Measurements from ENCODE around the gene CFAP161.

CFAP161 gene

DNA sequence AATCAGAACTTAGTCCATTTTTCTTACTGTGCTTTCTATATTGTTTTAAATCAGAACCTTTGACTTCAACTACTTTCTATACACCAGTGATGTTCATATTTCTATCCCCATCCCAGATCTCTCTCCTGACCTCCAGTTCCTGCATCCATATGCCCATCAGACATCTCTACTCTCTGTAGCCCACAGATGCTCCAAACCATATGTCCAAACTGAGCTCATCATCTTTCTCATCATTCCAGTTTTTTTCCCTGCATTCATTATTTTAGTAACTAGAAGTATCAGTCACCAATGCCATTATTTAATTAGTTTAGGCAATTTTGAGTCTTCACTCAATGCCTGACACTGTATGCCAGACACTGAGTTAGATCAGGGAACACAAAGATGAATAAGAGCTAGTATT, 37.2 kb downstream of the CFAP161 start:
- Histone ChIP-seq H3K4me3 (ENCODE audit: low read depth, low read length) (no peak overlapping the region), H3K9me3 (ENCODE audit: control insufficient read depth, insufficient read depth, low read depth, low read length) (no peaks in the 10 kb centered on the region), H3K4me1 (ENCODE audit: control insufficient read depth, insufficient read depth, low read length) (no peaks in the 10 kb centered on the region), H3K27ac (ENCODE audit: extremely low read depth, low read depth, low read length) (no peak overlapping the region), H3K36me3 (ENCODE audit: control insufficient read depth in 2 of 2, insufficient read depth in 1 of 2, low read length in 2 of 2) (no peaks in the 10 kb centered on the region)
- ChIA-PET POLR2A (no interaction called here), CTCF (interaction anchor here (5.6 kb wide), 1 partner anchor 95 kb away, joined by 31 read pairs; no protein-coding TSS in a partner anchor)
- TF ChIP-seq ZNF426 (tag by site-specific recombination; IDR thresholded peaks at IDR 0.05) (no peak), YY1 (tag by site-specific recombination; IDR thresholded peaks at IDR 0.05) (no peak), ZNF768 (tag by site-specific recombination; IDR thresholded peaks at IDR 0.05) (no peak), ZNF449 (tag by site-specific recombination; IDR thresholded peaks at IDR 0.05) (no peak), ZNF488 (tag by site-specific recombination; IDR thresholded peaks at IDR 0.05) (no peak), ZNF274 (IDR thresholded peaks at IDR 0.05; ENCODE audit: low read length) (no peak), ZNF274 (tag by site-specific recombination; IDR thresholded peaks at IDR 0.05; ENCODE audit: borderline replicate concordance) (no peak), ZNF664 (tag by site-specific recombination; IDR thresholded peaks at IDR 0.05) (no peak), ZNF138 (tag by site-specific recombination; IDR thresholded peaks at IDR 0.05; ENCODE audit: borderline replicate concordance) (no peak)
- TF ChIP-seq, protein P1, sequence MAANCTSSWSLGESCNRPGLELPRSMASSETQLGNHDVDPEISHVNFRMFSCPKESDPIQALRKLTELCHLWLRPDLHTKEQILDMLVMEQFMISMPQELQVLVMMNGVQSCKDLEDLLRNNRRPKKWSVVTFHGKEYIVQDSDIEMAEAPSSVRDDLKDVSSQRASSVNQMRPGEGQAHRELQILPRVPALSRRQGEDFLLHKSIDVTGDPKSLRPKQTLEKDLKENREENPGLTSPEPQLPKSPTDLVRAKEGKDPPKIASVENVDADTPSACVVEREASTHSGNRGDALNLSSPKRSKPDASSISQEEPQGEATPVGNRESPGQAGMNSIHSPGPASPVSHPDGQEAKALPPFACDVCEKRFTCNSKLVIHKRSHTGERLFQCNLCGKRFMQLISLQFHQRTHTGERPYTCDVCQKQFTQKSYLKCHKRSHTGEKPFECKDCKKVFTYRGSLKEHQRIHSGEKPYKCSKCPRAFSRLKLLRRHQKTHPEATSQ (tag by site-specific recombination; IDR thresholded peaks at IDR 0.05) = no peak

GRCh38 chr15:81174125-81174791, 40.2 kb downstream of the CFAP161 start:
- TF ChIP-seq ZNF660 (tag by site-specific recombination; IDR thresholded peaks at IDR 0.05) = no peak
- TF ChIP-seq GLIS2 (tag by site-specific recombination; IDR thresholded peaks at IDR 0.05) = no peak
- TF ChIP-seq ZNF561 (tag by site-specific recombination; IDR thresholded peaks at IDR 0.05; ENCODE audit: borderline replicate concordance) = no peak
- Histone ChIP-seq H3K27ac (ENCODE audit: extremely low read depth, low read depth, low read length) (no peak overlapping the region), H3K36me3 (ENCODE audit: control insufficient read depth in 2 of 2, insufficient read depth in 1 of 2, low read length in 2 of 2) (no peaks in the 10 kb centered on the region), H3K9me3 (ENCODE audit: control insufficient read depth, insufficient read depth, low read depth, low read length) (no peaks in the 10 kb centered on the region), H3K4me3 (ENCODE audit: low read depth, low read length) (no peak overlapping the region), H3K4me1 (ENCODE audit: control insufficient read depth, insufficient read depth, low read length) (no peaks in the 10 kb centered on the region)
- ChIA-PET POLR2A (no interaction called here), CTCF (interaction anchor here (0.5 to 5.6 kb wide), 5 partner anchors 18 to 1176 kb away, joined by 3 to 31 read pairs (median 3); no protein-coding TSS in a partner anchor)

DNA sequence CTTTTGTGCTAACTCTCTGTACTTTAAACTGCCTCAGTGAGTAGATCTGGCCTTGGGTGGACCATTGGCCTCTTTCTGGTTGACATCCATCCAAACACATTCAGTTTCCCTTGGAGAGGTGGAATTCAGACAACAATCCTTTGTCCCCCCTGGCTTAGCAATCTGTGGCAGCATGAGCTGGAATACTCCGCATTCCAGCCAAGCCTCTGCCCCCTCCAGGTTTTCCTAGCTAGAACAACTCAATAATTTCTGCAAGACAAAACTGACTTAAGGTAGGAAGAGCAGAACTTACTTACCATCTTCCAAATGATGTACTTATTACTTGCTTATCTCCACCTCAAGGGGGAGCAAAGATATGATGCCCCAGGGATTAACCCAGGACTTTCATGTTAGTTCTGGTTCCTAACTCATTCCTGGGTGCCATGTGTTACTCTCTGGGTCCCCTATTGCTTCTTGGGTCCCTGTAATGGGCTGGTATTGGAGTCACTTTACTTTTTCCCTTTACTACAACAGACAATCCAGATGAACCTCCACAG, 40.8 kb downstream of the CFAP161 start:
- ChIA-PET CTCF (interaction anchor here (0.5 to 5.6 kb wide), 3 partner anchors 19 to 91 kb away, joined by 3 to 31 read pairs (median 7); no protein-coding TSS in a partner anchor), POLR2A (no interaction called here)
- no peak for TF ChIP-seq ZNF292 (tag by site-specific recombination; IDR thresholded peaks at IDR 0.05; ENCODE audit: borderline replicate concordance, low read depth)
- no peak for TF ChIP-seq KLF8 (tag by site-specific recombination; IDR thresholded peaks at IDR 0.05)
- no peak for TF ChIP-seq ZFP37 (tag by site-specific recombination; IDR thresholded peaks at IDR 0.05)
- no peak for TF ChIP-seq GLI2 (tag by site-specific recombination; IDR thresholded peaks at IDR 0.05; ENCODE audit: borderline replicate concordance, low read depth)
- TF ChIP-seq ZNF558 (tag by site-specific recombination; IDR thresholded peaks at IDR 0.05) = no peak
- TF ChIP-seq ZNF48 (tag by site-specific recombination; IDR thresholded peaks at IDR 0.05) = no peak
- TF ChIP-seq ZNF776 (tag by site-specific recombination; IDR thresholded peaks at IDR 0.05; ENCODE audit: borderline replicate concordance) = no peak
- no peak for TF ChIP-seq YY2 (tag by site-specific recombination; IDR thresholded peaks at IDR 0.05)
- no peak for TF ChIP-seq MYNN (tag by site-specific recombination; IDR thresholded peaks at IDR 0.05; ENCODE audit: borderline replicate concordance)
- TF ChIP-seq, protein P2, sequence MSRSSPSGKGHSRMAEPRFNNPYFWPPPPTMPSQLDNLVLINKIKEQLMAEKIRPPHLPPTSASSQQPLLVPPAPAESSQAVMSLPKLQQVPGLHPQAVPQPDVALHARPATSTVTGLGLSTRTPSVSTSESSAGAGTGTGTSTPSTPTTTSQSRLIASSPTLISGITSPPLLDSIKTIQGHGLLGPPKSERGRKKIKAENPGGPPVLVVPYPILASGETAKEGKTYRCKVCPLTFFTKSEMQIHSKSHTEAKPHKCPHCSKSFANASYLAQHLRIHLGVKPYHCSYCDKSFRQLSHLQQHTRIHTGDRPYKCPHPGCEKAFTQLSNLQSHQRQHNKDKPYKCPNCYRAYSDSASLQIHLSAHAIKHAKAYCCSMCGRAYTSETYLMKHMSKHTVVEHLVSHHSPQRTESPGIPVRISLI (tag by site-specific recombination; IDR thresholded peaks at IDR 0.05) = no peak
- Histone ChIP-seq H3K9me3 (ENCODE audit: control insufficient read depth, insufficient read depth, low read depth, low read length) (no peaks in the 10 kb centered on the region), H3K4me1 (ENCODE audit: control insufficient read depth, insufficient read depth, low read length) (no peaks in the 10 kb centered on the region), H3K27ac (ENCODE audit: extremely low read depth, low read depth, low read length) (no peak overlapping the region), H3K4me3 (ENCODE audit: low read depth, low read length) (no peak overlapping the region), H3K36me3 (ENCODE audit: control insufficient read depth in 2 of 2, insufficient read depth in 1 of 2, low read length in 2 of 2) (no peaks in the 10 kb centered on the region)

Measured in HEK293 (cell line).